ENCODE measurements around the gene POLR3GL. TPM values are rescaled to one million over a fixed set of nuclear protein-coding genes. Genes with fewer than 3 reads are reported as not detected.

Gene POLR3GL
- total RNA-seq, 4 donors from 2014 or later: 3.3 to 28.1 (median 8.6) TPM

- H3K4me1 ChIP-seq: peaks cover 0 to 5% of the 10 kb centered on the region in 2 donors
- H3K36me3 ChIP-seq: no peaks in the 10 kb centered on the region
- H3K9me3 ChIP-seq: no peaks in the 10 kb centered on the region
- DNase-seq: no peak
- no peak for TF ChIP-seq POLR2A (IDR thresholded peaks at IDR 0.05)
- TF ChIP-seq, protein P1, sequence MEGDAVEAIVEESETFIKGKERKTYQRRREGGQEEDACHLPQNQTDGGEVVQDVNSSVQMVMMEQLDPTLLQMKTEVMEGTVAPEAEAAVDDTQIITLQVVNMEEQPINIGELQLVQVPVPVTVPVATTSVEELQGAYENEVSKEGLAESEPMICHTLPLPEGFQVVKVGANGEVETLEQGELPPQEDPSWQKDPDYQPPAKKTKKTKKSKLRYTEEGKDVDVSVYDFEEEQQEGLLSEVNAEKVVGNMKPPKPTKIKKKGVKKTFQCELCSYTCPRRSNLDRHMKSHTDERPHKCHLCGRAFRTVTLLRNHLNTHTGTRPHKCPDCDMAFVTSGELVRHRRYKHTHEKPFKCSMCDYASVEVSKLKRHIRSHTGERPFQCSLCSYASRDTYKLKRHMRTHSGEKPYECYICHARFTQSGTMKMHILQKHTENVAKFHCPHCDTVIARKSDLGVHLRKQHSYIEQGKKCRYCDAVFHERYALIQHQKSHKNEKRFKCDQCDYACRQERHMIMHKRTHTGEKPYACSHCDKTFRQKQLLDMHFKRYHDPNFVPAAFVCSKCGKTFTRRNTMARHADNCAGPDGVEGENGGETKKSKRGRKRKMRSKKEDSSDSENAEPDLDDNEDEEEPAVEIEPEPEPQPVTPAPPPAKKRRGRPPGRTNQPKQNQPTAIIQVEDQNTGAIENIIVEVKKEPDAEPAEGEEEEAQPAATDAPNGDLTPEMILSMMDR (IDR thresholded peaks at IDR 0.05): no peak
- H3K27me3 ChIP-seq: no peaks in the 10 kb centered on the region
- H3K4me3 ChIP-seq: no peak overlapping the region
- intact Hi-C loops (cut with DNase I; ENCODE audit: low total_unique reads): no loop called here
- H3K27ac ChIP-seq: peak overlapping the region; percentile 68 to 86
Observed at GRCh38 chr1:145942405-145942804, 22.1 kb upstream of the POLR3GL start.

DNA sequence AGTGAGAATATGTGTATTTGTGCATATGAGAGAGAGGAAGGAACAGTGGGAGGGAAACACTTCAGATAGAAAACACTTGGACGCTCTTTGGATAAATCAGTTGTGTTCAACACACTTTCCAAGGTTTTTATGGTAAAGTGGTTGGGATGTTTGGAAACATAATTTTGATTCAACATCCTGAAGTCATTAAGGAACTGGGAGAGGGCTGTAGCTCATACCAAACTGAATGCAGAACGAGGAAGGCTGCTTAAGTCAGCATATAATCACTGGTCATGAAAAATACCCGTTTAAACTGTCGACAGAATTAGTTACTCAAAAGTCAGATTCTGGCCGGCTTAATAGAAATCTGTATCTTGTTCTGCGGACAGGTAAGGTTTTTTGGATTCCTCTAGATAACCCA lies 21.6 kb upstream of the POLR3GL start:
- intact Hi-C loops (cut with DNase I; ENCODE audit: low total_unique reads): no loop called here
- no peaks in the 10 kb centered on the region for H3K36me3 ChIP-seq

DNA sequence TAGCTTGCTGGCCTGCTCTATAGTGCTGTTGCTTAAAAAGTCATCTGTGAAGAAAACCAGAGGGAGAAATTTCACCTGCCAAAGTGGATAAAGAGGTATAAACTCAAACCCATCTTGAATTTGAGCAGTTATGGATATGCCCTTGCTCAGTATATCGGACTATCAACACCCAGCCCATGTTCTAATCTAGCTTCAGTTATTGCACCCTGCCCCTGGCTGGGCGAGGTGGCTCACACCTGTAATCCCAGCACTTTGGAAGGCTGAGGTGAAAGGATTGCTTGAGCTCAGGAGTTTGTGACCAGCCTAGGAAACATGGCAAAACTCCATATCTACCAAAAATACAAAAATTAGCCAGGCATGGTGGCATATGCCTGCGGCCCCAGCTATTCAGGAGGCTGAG lies 20.0 kb upstream of the POLR3GL start:
- DNase-seq: no peak
- intact Hi-C loops (cut with DNase I; ENCODE audit: low total_unique reads): no loop called here
- Histone ChIP-seq H3K36me3 (no peaks in the 10 kb centered on the region), H3K9me3 (no peaks in the 10 kb centered on the region), H3K27ac (peak overlapping the region in 1 of 2 donors; percentile 68), H3K4me1 (peaks cover 0 to 5% of the 10 kb centered on the region in 2 donors), H3K4me3 (no peak overlapping the region), H3K27me3 (no peaks in the 10 kb centered on the region)
- TF ChIP-seq POLR2A (IDR thresholded peaks at IDR 0.05): no peak
- TF ChIP-seq, protein P1 (IDR thresholded peaks at IDR 0.05): no peak

More for the DNA sequence above, 21.6 kb upstream of the POLR3GL start:
- H3K4me3 ChIP-seq: no peak overlapping the region
- peak overlapping the region; percentile 68 to 86 for H3K27ac ChIP-seq
- H3K4me1 ChIP-seq: peaks cover 0 to 5% of the 10 kb centered on the region in 2 donors
- no peaks in the 10 kb centered on the region for H3K27me3 ChIP-seq
- DNase-seq: no peak
- no peak for TF ChIP-seq POLR2A (IDR thresholded peaks at IDR 0.05)
- TF ChIP-seq, protein P1 (IDR thresholded peaks at IDR 0.05): no peak
- H3K9me3 ChIP-seq: no peaks in the 10 kb centered on the region

GRCh38 chr1:145946477-145946986 lies 18.0 kb upstream of the POLR3GL start:
- TF ChIP-seq POLR2A (IDR thresholded peaks at IDR 0.05): no peak
- TF ChIP-seq, protein P1 (IDR thresholded peaks at IDR 0.05): no peak
- DNase-seq: no peak
- no peaks in the 10 kb centered on the region for H3K27me3 ChIP-seq
- H3K27ac ChIP-seq: no peak overlapping the region
- intact Hi-C loops (cut with DNase I; ENCODE audit: low total_unique reads): no loop called here
- no peaks in the 10 kb centered on the region for H3K36me3 ChIP-seq
- H3K4me3 ChIP-seq: no peak overlapping the region
- peaks cover 0 to 5% of the 10 kb centered on the region in 2 donors for H3K4me1 ChIP-seq
- no peaks in the 10 kb centered on the region for H3K9me3 ChIP-seq

DNA sequence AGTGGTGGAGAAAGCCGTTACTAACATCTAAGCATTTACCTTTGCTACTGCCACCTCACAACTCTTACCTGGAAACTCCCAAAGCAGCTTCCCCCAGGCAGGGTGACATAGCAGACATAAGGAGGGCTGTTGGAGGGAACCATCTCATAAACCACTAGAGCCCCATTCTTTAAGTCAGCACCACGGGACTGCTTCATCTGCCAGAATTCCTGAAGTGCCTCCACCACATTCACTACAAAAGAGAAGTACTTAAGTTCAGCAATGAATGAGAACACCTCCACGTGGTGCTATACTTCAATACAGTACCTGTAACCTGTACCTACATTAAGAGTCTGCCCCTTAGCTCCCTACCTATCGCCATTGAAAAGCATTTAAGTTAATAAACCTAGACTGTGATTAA lies 16.9 kb upstream of the POLR3GL start:
- Histone ChIP-seq H3K27ac (no peak overlapping the region), H3K36me3 (no peaks in the 10 kb centered on the region), H3K4me1 (peaks cover 0 to 5% of the 10 kb centered on the region in 2 donors), H3K4me3 (no peak overlapping the region), H3K9me3 (no peaks in the 10 kb centered on the region), H3K27me3 (no peaks in the 10 kb centered on the region)
- TF ChIP-seq, protein P1 (IDR thresholded peaks at IDR 0.05): no peak
- TF ChIP-seq POLR2A (IDR thresholded peaks at IDR 0.05): no peak
- intact Hi-C loops (cut with DNase I; ENCODE audit: low total_unique reads): no loop called here
- DNase-seq: no peak
